Spleen (tissue), 7 donors: ENCODE results near the gene BEST1.

Experiments
- CTCF ChIP-seq, 11 experiments: fragments of 200-600 bp in 7 of 11; fragments of 450-650 bp in 4 of 11; sonication (generic) in 4 of 11; IDR thresholded peaks in 8 of 11; conservative IDR thresholded peaks in 3 of 11; 1 replicate in 7 of 11; 2 replicates in 4 of 11; pipeline versions ENCODE4 v1.4.0 to v1.8.0; 2016 to 2021; ENCODE audit warnings: antibody characterized with exemption in 11 of 11, inconsistent platforms in 4 of 11, mild to moderate bottlenecking in 1 of 11
- POLR2A ChIP-seq, 3 donors: fragments of 450-650 bp; IDR thresholded peaks; one replicate each; pipeline ENCODE4 v1.5.1; 2017; ENCODE audit warnings: antibody characterized with exemption in 3 of 3, mild to moderate bottlenecking in 1 of 3
- POLR2AphosphoS5 ChIP-seq, 3 donors: sonication (generic); formaldehyde crosslinking; IDR thresholded peaks; one replicate each; pipeline ENCODE4 v1.5.1; 2017; ENCODE audit warnings: antibody characterized with exemption in 3 of 3
- donor health status: DM: no; HTN: no; CAD: no; lungs with moderate emphysema.
- donor health status: DM: no; HTN: no; CAD: no.
- donor health status: DM: no; HTN: no; CAD: no.

GRCh38 chr11:62012451-62012831 is 62.3 kb downstream of the BEST1 start:
- TF ChIP-seq CTCF (IDR thresholded peaks at IDR 0.05 in 8 of 11, conservative IDR thresholded peaks at IDR 0.05 in 3 of 11) (no peak), POLR2A (IDR thresholded peaks at IDR 0.05) (no peak), POLR2AphosphoS5 (IDR thresholded peaks at IDR 0.05) (no peak)
